Prostate gland (tissue), 2 donors: ENCODE data around the gene ACVR2A. TPM values are rescaled to one million over a fixed set of nuclear protein-coding genes. Genes with fewer than 3 reads are reported as not detected.

Source experiments
- DNase-seq: peaks from one replicate; pipeline ENCODE4 v3.0.0-alpha.2; 2019; ENCODE audit warnings: low spot score
- H3K27ac ChIP-seq, 2 donors: fragments of 200-600 bp; sonication (generic); 2 replicates each; pipeline ENCODE4 v1.5.1; 2017 to 2019
- H3K27me3 ChIP-seq: fragments of 200-600 bp; sonication (generic); replicated peaks from 2 replicates; pipeline ENCODE4 v1.5.1; 2019; ENCODE audit not compliant: insufficient read depth
- H3K36me3 ChIP-seq, 2 donors: fragments of 200-600 bp; sonication (generic); 1 replicate in 1 of 2; 2 replicates in 1 of 2; pipeline versions ENCODE4 v1.5.1 to v1.8.1; 2017 to 2019
- H3K4me1 ChIP-seq: fragments of 200-600 bp; sonication (generic); replicated peaks from 2 replicates; pipeline ENCODE4 v1.5.1; 2019
- H3K4me3 ChIP-seq, 2 donors: fragments of 200-600 bp; sonication (generic); 2 replicates each; pipeline ENCODE4 v1.5.1; 2017 to 2019
- H3K9me3 ChIP-seq: fragments of 200-600 bp; sonication (generic); 2 replicates; pipeline ENCODE4 v1.5.1; 2017
- POLR2A ChIP-seq: fragments of 450-650 bp; IDR thresholded peaks from one replicate; pipeline ENCODE4 v1.6.1; 2016; ENCODE audit warnings: antibody characterized with exemption, mild to moderate bottlenecking
- POLR2AphosphoS5 ChIP-seq: sonication (generic); formaldehyde crosslinking; IDR thresholded peaks from one replicate; pipeline ENCODE4 v1.6.1; 2017; ENCODE audit warnings: antibody characterized with exemption
- WGBS: methylation state at CpG from one replicate; pipeline ENCODE4 v1.1.5; 2018; 5-methylcytosine and 5-hydroxymethylcytosine counted together
- intact Hi-C: fragments of 100-400 bp; cut with DNase I; formaldehyde crosslinking; loops from one replicate; pipeline ENCODE4 v1.14.2; 2022
- total RNA-seq, 2 donors: library from RNA; depleted of rRNA; stranded (reverse); fragments of >200 nt; gene quantifications; one replicate each; pipeline ENCODE4 v1.1.0, GENCODE V29; 2016
- TF ChIP-seq, protein P1 (sequence below), 4 experiments: fragments of 200-600 bp in 2 of 4; fragments of 450-650 bp in 2 of 4; sonication (generic) in 2 of 4; IDR thresholded peaks; 1 replicate in 3 of 4; 2 replicates in 1 of 4; pipeline ENCODE4 v1.5.1; 2016 to 2019; ENCODE audit warnings: antibody characterized with exemption in 4 of 4, mild to moderate bottlenecking in 2 of 4, moderate library complexity in 2 of 4

The ACVR2A gene
- total RNA-seq, 2 donors from 2014 or later = 18.3 to 25.8 TPM

- Histone ChIP-seq H3K9me3 (no peaks in the 10 kb centered on the region), H3K4me1 (no peaks in the 10 kb centered on the region), H3K36me3 (no peaks in the 10 kb centered on the region), H3K4me3 (peak overlapping the region; percentile 48 to 79), H3K27ac (peak overlapping the region; percentile 91 to 99), H3K27me3 (no peaks in the 10 kb centered on the region)
- peak; percentile 25 for DNase-seq
- TF ChIP-seq, protein P1, sequence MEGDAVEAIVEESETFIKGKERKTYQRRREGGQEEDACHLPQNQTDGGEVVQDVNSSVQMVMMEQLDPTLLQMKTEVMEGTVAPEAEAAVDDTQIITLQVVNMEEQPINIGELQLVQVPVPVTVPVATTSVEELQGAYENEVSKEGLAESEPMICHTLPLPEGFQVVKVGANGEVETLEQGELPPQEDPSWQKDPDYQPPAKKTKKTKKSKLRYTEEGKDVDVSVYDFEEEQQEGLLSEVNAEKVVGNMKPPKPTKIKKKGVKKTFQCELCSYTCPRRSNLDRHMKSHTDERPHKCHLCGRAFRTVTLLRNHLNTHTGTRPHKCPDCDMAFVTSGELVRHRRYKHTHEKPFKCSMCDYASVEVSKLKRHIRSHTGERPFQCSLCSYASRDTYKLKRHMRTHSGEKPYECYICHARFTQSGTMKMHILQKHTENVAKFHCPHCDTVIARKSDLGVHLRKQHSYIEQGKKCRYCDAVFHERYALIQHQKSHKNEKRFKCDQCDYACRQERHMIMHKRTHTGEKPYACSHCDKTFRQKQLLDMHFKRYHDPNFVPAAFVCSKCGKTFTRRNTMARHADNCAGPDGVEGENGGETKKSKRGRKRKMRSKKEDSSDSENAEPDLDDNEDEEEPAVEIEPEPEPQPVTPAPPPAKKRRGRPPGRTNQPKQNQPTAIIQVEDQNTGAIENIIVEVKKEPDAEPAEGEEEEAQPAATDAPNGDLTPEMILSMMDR (IDR thresholded peaks at IDR 0.05) = no peak
- peak; percentile 5 for TF ChIP-seq POLR2AphosphoS5
- intact Hi-C loops = loop anchor here (10.0 kb wide), 2 partner anchors 69 to 901 kb away; no protein-coding TSS in a partner anchor
- 0% methylated on average over 14 of the region's 14 CpGs for WGBS
Measured at GRCh38 chr2:147845411-147845971, 662 bp downstream of the ACVR2A start.

GRCh38 chr2:147846412-147847081, 1.7 kb downstream of the ACVR2A start:
- Histone ChIP-seq H3K9me3 (no peaks in the 10 kb centered on the region), H3K4me3 (peak overlapping the region; percentile 48 to 79), H3K27ac (peak overlapping the region; percentile 29 to 99), H3K27me3 (no peaks in the 10 kb centered on the region), H3K4me1 (no peaks in the 10 kb centered on the region), H3K36me3 (no peaks in the 10 kb centered on the region)
- DNase-seq = peak; percentile 7
- WGBS = 12% methylated on average over 5 of the region's 5 CpGs
- TF ChIP-seq POLR2AphosphoS5 = no peak
- TF ChIP-seq, protein P1 (IDR thresholded peaks at IDR 0.05) = no peak
- TF ChIP-seq POLR2A = no peak
- intact Hi-C loops = loop anchor here (10.0 kb wide), 2 partner anchors 68 to 902 kb away; no protein-coding TSS in a partner anchor

DNA sequence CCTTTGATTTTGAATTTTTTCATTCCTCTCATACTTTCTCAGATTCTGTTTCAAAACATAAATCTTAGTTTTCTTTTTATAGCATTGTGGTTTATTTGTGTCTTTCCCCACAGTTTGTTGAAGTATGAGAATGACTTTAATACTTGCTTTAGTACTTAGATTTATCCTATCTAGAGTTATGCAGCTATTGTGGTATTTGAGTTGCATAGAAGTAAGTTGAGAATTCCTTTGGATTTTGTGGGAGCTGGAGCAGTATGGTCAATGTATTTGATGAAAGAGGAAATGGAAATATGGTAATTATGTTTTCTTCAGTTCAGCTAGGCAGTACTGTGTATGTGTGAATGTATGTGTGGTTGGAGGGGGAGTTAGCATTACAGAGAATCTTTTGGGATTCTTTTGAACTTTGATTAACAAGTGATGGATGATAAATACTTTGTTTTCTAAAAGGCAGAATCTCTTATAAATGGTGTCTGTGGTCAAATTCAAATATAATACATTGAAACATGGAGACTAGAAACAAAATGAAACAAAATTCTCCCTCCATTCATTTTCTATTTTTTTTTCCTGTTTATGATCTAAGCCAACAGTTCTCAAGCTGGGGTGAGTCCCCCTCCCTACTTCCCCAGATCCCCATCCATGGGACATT, 3.0 kb downstream of the ACVR2A start:
- DNase-seq = no peak
- Histone ChIP-seq H3K9me3 (no peaks in the 10 kb centered on the region), H3K4me1 (no peaks in the 10 kb centered on the region), H3K27me3 (no peaks in the 10 kb centered on the region), H3K4me3 (no peak overlapping the region), H3K27ac (no peak overlapping the region), H3K36me3 (no peaks in the 10 kb centered on the region)
- TF ChIP-seq POLR2A (no peak), POLR2AphosphoS5 (no peak)
- TF ChIP-seq, protein P1 (IDR thresholded peaks at IDR 0.05) = no peak
- intact Hi-C loops = loop anchor here (10.0 kb wide), 2 partner anchors 67 to 903 kb away; no protein-coding TSS in a partner anchor

- H3K4me1 ChIP-seq = no peaks in the 10 kb centered on the region
- 86% methylated on average over 1 of the region's 1 CpG for WGBS
Measured at GRCh38 chr2:147850838-147851237, 6.0 kb downstream of the ACVR2A start.

More at GRCh38 chr2:147850838-147851237, 6.0 kb downstream of the ACVR2A start:
- Histone ChIP-seq H3K27ac (no peak overlapping the region), H3K9me3 (no peaks in the 10 kb centered on the region), H3K4me3 (no peak overlapping the region), H3K27me3 (no peaks in the 10 kb centered on the region), H3K36me3 (no peaks in the 10 kb centered on the region)
- TF ChIP-seq POLR2A (no peak), POLR2AphosphoS5 (no peak)
- TF ChIP-seq, protein P1 (IDR thresholded peaks at IDR 0.05) = no peak
- no peak for DNase-seq
- intact Hi-C loops = no loop called here
